Measurements from ENCODE around the gene HBE1.

- TF ChIP-seq POLR2A (IDR thresholded peaks at IDR 0.05), result no peak
- TF ChIP-seq, protein P1, sequence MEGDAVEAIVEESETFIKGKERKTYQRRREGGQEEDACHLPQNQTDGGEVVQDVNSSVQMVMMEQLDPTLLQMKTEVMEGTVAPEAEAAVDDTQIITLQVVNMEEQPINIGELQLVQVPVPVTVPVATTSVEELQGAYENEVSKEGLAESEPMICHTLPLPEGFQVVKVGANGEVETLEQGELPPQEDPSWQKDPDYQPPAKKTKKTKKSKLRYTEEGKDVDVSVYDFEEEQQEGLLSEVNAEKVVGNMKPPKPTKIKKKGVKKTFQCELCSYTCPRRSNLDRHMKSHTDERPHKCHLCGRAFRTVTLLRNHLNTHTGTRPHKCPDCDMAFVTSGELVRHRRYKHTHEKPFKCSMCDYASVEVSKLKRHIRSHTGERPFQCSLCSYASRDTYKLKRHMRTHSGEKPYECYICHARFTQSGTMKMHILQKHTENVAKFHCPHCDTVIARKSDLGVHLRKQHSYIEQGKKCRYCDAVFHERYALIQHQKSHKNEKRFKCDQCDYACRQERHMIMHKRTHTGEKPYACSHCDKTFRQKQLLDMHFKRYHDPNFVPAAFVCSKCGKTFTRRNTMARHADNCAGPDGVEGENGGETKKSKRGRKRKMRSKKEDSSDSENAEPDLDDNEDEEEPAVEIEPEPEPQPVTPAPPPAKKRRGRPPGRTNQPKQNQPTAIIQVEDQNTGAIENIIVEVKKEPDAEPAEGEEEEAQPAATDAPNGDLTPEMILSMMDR (IDR thresholded peaks at IDR 0.05), result no peak
These were observed 26.6 kb downstream of the HBE1 start for GRCh38 chr11:5242933-5243815.
